ENCODE results near the gene RFX2. TPM values are rescaled to one million over a fixed set of nuclear protein-coding genes. Genes with fewer than 3 reads are reported as not detected.
A peak's percentile ranks its signal among the peaks of the same experiment; 100 is the strongest.
"Not testable (repeated sequence)": the region's sequence is repeated elsewhere in the genome, so short reads cannot be mapped to it uniquely, and the experiment has no call there.

RFX2 gene
- total RNA-seq, 1 donor from 2014 or later = 6.2 TPM

DNA sequence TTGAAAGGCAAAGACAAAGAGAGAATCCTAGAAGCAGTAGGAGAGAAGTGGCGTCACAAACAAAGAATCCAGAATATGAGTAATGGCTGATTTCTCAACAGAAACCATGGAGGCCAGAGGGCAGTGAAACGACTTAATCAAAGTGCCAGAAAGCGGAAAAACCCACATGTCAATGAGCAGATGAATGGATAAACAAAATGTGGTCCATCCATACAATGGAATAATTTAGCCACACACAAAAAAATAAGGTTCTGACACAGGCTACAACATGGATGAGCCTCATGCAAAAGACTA is 80.1 kb downstream of the RFX2 start:
- no peaks in the 10 kb centered on the region for H3K9me3 ChIP-seq (ENCODE audit: low read depth)
- no peak overlapping the region for H3K4me3 ChIP-seq
- no peaks in the 10 kb centered on the region for H3F3A ChIP-seq (ENCODE audit: low read depth)
- H3K27me3 ChIP-seq = peaks cover 3% of the 10 kb centered on the region
- Mint-ChIP-seq H3K36me3 (peaks cover 30% of the 10 kb centered on the region), H3K27me3 (ENCODE audit: insufficient read depth, low read depth) (no peaks in the 10 kb centered on the region), H3K27ac (no peak overlapping the region), H3K9me3 (peaks cover 9% of the 10 kb centered on the region), H3K4me3 (no peak overlapping the region), H3K4me1 (peaks cover 4% of the 10 kb centered on the region)
- DNase-seq (ENCODE audit: low spot score) = no peak
- no peaks in the 10 kb centered on the region for H3K79me2 ChIP-seq (ENCODE audit: low read depth)
- H3K4me2 ChIP-seq = no peak overlapping the region
- H3K4me1 ChIP-seq = no peaks in the 10 kb centered on the region
- TF ChIP-seq, protein P1, sequence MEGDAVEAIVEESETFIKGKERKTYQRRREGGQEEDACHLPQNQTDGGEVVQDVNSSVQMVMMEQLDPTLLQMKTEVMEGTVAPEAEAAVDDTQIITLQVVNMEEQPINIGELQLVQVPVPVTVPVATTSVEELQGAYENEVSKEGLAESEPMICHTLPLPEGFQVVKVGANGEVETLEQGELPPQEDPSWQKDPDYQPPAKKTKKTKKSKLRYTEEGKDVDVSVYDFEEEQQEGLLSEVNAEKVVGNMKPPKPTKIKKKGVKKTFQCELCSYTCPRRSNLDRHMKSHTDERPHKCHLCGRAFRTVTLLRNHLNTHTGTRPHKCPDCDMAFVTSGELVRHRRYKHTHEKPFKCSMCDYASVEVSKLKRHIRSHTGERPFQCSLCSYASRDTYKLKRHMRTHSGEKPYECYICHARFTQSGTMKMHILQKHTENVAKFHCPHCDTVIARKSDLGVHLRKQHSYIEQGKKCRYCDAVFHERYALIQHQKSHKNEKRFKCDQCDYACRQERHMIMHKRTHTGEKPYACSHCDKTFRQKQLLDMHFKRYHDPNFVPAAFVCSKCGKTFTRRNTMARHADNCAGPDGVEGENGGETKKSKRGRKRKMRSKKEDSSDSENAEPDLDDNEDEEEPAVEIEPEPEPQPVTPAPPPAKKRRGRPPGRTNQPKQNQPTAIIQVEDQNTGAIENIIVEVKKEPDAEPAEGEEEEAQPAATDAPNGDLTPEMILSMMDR (IDR thresholded peaks at IDR 0.05) = no peak
- TF ChIP-seq EZH2 (IDR thresholded peaks at IDR 0.05) = no peak
- TF ChIP-seq EZH2phosphoT487 (IDR thresholded peaks at IDR 0.05) = no peak
- H3K9ac ChIP-seq = no peak overlapping the region
- H3K36me3 ChIP-seq = no peaks in the 10 kb centered on the region
- no peak overlapping the region for H3K27ac ChIP-seq
- H2AFZ ChIP-seq (replicated peaks) = no peak overlapping the region
- H4K20me1 ChIP-seq (ENCODE audit: low read depth) = no peaks in the 10 kb centered on the region

DNA sequence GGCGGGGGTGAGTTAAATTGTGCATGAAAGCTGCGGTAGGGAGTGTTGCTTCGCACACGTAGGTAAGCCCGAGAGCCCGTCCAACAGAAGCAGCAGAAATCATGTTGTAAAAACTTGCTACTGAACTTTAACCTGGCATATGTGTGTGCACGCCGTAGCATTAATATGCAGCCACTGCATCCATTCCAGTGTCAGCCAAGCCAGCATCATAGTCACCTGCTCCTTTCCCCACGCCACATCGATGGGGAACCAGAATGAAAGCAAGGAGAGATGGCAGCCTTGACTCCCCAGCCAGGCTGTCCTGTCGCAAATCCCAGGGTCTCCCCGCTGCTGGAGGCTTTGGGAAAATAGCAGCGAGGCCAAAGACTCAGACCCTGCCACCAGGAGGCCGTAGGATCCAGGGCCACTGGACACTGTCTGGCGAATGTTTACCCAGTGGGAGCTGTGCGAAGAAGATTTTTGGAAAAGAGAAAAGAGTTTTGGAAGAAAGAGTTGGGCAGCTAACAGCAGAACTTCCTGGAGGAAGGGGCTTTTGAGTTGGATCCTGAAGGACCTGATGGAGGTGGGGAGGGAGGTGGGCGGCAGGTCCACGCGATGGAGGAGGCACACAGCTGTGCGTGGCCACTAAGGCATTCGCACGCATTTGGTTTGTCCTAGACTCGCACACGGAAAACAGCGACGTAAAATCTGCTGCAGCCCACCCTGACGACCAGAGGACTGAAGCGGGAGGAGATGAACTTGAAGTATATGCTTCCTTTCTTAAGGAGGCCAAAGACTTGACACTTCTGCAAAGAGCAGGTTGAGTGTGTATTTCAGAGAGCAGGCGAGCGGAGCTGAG is 83.7 kb downstream of the RFX2 start:
- Histone ChIP-seq H3K36me3 (no peaks in the 10 kb centered on the region), H3K4me3 (no peak overlapping the region), H3K9me3 (ENCODE audit: low read depth) (no peaks in the 10 kb centered on the region), H4K20me1 (ENCODE audit: low read depth) (no peaks in the 10 kb centered on the region), H3K9ac (no peak overlapping the region), H3K27me3 (peaks cover 14% of the 10 kb centered on the region), H2AFZ (replicated peaks) (no peak overlapping the region), H3F3A (ENCODE audit: low read depth) (no peaks in the 10 kb centered on the region), H3K4me2 (no peak overlapping the region), H3K4me1 (no peaks in the 10 kb centered on the region), H3K27ac (no peak overlapping the region), H3K79me2 (ENCODE audit: low read depth) (no peaks in the 10 kb centered on the region)
- Mint-ChIP-seq H3K27ac (no peak overlapping the region), H3K4me1 (peaks cover 14% of the 10 kb centered on the region), H3K4me3 (no peak overlapping the region), H3K36me3 (peaks cover 31% of the 10 kb centered on the region), H3K9me3 (peaks cover 9% of the 10 kb centered on the region), H3K27me3 (ENCODE audit: insufficient read depth, low read depth) (no peaks in the 10 kb centered on the region)
- no peak for DNase-seq (ENCODE audit: low spot score)
- TF ChIP-seq EZH2 (IDR thresholded peaks at IDR 0.05) (no peak), EZH2phosphoT487 (IDR thresholded peaks at IDR 0.05) (no peak)
- TF ChIP-seq, protein P1 (IDR thresholded peaks at IDR 0.05) = no peak

DNA sequence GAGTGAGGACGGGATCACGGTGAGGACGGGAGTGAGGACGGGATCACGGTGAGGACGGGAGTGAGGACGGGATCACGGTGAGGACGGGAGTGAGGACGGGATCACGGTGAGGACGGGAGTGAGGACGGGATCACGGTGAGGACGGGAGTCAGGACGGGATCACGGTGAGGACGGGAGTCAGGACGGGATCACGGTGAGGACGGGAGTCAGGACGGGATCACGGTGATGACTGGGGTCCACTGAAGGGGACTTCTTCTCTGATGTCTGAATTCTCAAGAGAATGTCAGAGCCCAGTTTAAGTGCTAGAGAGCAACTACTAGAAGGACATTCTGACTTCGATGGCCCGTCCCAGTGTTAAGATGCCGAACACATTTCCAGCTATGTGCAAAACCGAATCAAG is 85.5 kb downstream of the RFX2 start:
- H3K4me1 ChIP-seq; H3K27me3 Mint-ChIP-seq (ENCODE audit: insufficient read depth, low read depth); H3K4me2 ChIP-seq: not testable (repeated sequence)

DNA sequence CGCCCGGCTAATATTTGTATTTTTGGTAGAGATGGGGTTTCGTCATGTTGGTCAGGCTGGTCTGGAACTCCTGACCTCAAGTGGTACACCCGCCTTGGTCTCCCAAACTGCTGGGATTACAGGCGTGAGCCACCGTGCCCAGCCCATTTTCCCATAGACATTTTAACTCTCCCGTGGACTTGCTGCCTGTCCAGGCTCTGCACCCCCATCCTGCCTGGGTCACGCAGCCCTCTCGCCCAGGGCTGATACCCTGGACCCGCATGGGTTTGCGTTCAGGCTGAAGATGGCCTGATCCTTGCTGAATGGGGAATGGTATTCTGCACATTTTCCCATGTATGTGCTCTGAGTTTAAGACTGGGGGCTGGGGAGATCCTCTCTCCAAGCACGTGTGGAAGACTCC is 86.4 kb downstream of the RFX2 start:
- H3K4me2 ChIP-seq = no peak overlapping the region
- no peaks in the 10 kb centered on the region for H3K9me3 Mint-ChIP-seq

More for the DNA sequence above, 85.5 kb downstream of the RFX2 start:
- H3F3A ChIP-seq (ENCODE audit: low read depth); H3K9me3 ChIP-seq (ENCODE audit: low read depth); H3K4me3 ChIP-seq; H3K27ac ChIP-seq; H4K20me1 ChIP-seq (ENCODE audit: low read depth); H3K27ac Mint-ChIP-seq; H3K4me3 Mint-ChIP-seq; H3K9ac ChIP-seq; DNase-seq (ENCODE audit: low spot score); H3K79me2 ChIP-seq (ENCODE audit: low read depth); H3K9me3 Mint-ChIP-seq; H3K36me3 ChIP-seq; H2AFZ ChIP-seq (replicated peaks): not testable (repeated sequence)
- peaks cover 14% of the 10 kb centered on the region for H3K27me3 ChIP-seq
- H3K36me3 Mint-ChIP-seq = peaks cover 23% of the 10 kb centered on the region
- H3K4me1 Mint-ChIP-seq = peaks cover 20% of the 10 kb centered on the region

More for the DNA sequence above, 86.4 kb downstream of the RFX2 start:
- no peaks in the 10 kb centered on the region for H3K4me1 ChIP-seq
- no peak overlapping the region for H3K27ac ChIP-seq
- H3K79me2 ChIP-seq (ENCODE audit: low read depth) = no peaks in the 10 kb centered on the region
- Mint-ChIP-seq H3K27me3 (ENCODE audit: insufficient read depth, low read depth) (no peaks in the 10 kb centered on the region), H3K27ac (peak overlapping the region; percentile 60), H3K36me3 (peaks cover 16% of the 10 kb centered on the region), H3K4me3 (no peak overlapping the region), H3K4me1 (peaks cover 20% of the 10 kb centered on the region)
- H3F3A ChIP-seq (ENCODE audit: low read depth) = no peaks in the 10 kb centered on the region
- no peak overlapping the region for H3K4me3 ChIP-seq
- no peaks in the 10 kb centered on the region for H3K36me3 ChIP-seq
- H4K20me1 ChIP-seq (ENCODE audit: low read depth) = no peaks in the 10 kb centered on the region
- no peak overlapping the region for H2AFZ ChIP-seq (replicated peaks)
- DNase-seq (ENCODE audit: low spot score) = no peak
- peak overlapping the region; percentile 16 for H3K9ac ChIP-seq
- H3K9me3 ChIP-seq (ENCODE audit: low read depth) = no peaks in the 10 kb centered on the region
- H3K27me3 ChIP-seq = peaks cover 14% of the 10 kb centered on the region
- TF ChIP-seq, protein P1 (IDR thresholded peaks at IDR 0.05) = no peak
- no peak for TF ChIP-seq EZH2 (IDR thresholded peaks at IDR 0.05)
- TF ChIP-seq EZH2phosphoT487 (IDR thresholded peaks at IDR 0.05) = no peak
